ENCODE data around the gene HOXA4. TPM values are rescaled to one million over a fixed set of nuclear protein-coding genes. Genes with fewer than 3 reads are reported as not detected.
A peak's percentile ranks its signal among the peaks of the same experiment; 100 is the strongest.

The HOXA4 gene
- total RNA-seq, 2 experiments from 2014 or later = not detected

DNA sequence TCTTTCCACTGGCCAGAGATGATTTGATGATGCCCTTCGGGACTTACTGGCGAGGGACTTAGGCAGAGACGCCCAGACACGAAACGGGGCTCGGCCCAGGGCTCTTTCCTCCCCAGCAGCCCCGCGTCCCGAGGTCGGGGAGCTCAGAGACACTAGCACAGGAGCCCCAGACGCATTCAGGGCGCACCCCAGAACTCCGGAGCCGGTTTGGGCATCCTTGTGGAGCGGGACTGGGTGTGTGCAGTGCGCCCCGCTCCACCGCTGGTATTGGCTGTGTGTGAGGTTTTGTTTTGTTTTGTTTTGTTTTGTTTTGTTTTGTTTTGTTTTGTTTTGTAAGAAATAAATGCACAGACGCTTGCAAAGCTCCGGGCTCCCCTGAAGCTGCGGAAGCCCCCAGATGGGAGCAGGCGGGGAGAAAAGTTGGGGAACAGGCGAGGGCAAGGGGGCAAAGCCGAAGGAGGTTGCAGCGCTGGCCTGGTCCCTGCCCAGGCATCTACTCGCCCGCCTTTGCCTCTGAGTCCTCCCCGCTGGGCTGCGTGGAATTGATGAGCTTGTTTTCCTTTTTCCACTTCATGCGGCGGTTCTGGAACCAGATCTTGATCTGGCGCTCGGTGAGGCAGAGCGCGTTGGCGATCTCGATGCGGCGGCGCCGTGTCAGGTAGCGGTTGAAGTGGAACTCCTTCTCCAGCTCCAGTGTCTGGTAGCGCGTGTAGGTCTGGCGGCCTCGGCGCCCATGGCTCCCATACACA, 14.8 kb upstream of the HOXA4 start:
- intact Hi-C loops (cut with DNase I, micrococcal nuclease) = no loop called here
- peaks cover 47 to 80% of the 10 kb centered on the region in 2 experiments for H3K27me3 ChIP-seq (ENCODE audit: control insufficient read depth in 1 of 2, insufficient read depth in 2 of 2, low read length in 2 of 2)
- H3K27me3 Mint-ChIP-seq = peaks cover 81% of the 10 kb centered on the region

DNA sequence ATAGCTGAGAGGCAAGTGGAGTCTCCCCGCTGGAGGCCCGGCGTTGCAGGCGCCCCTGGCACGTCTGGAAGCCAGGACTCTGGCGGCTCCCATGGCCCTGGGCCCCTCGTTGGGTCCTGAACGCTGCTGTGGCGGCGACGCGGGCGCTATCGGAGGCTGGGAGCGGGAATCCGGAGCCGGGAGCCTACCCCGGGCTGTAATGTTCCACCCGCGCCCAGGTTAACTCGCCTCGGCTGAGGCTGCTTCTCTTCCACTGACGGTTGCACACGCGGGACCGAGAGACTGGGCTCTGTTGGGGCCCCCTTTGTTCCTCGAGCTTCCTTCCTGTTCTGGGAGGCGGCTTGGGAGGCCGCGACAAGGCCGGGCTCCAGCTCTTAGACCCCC, 14.2 kb upstream of the HOXA4 start:
- Mint-ChIP-seq H3K9me3 (no peaks in the 10 kb centered on the region), H3K36me3 (ENCODE audit: low read depth) (no peaks in the 10 kb centered on the region), H3K4me1 (ENCODE audit: low read depth) (peaks cover 8% of the 10 kb centered on the region), H3K27me3 (peaks cover 78% of the 10 kb centered on the region), H3K27ac (no peak overlapping the region), H3K4me3 (no peak overlapping the region)
- H3K4me3 ChIP-seq (ENCODE audit: low read length) = no peak overlapping the region
- peaks cover 13% of the 10 kb centered on the region for H3K4me1 ChIP-seq (ENCODE audit: insufficient read depth, low read length)
- H3K9me3 ChIP-seq (ENCODE audit: control insufficient read depth in 1 of 2, insufficient read depth in 1 of 2, low read length in 2 of 2) = peaks cover 0 to 44% of the 10 kb centered on the region in 2 experiments
- H3K27me3 ChIP-seq (ENCODE audit: control insufficient read depth in 1 of 2, insufficient read depth in 2 of 2, low read length in 2 of 2) = peaks cover 42 to 75% of the 10 kb centered on the region in 2 experiments
- no peak overlapping the region for H3K27ac ChIP-seq (ENCODE audit: low read depth in 1 of 2, low read length in 2 of 2)
- TF ChIP-seq, protein P1, sequence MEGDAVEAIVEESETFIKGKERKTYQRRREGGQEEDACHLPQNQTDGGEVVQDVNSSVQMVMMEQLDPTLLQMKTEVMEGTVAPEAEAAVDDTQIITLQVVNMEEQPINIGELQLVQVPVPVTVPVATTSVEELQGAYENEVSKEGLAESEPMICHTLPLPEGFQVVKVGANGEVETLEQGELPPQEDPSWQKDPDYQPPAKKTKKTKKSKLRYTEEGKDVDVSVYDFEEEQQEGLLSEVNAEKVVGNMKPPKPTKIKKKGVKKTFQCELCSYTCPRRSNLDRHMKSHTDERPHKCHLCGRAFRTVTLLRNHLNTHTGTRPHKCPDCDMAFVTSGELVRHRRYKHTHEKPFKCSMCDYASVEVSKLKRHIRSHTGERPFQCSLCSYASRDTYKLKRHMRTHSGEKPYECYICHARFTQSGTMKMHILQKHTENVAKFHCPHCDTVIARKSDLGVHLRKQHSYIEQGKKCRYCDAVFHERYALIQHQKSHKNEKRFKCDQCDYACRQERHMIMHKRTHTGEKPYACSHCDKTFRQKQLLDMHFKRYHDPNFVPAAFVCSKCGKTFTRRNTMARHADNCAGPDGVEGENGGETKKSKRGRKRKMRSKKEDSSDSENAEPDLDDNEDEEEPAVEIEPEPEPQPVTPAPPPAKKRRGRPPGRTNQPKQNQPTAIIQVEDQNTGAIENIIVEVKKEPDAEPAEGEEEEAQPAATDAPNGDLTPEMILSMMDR (IDR thresholded peaks at IDR 0.05) = no peak
- POLR2A ChIA-PET = no interaction called here
- no peaks in the 10 kb centered on the region for H3K36me3 ChIP-seq (ENCODE audit: insufficient read depth, low read length)
- intact Hi-C loops (cut with DNase I, micrococcal nuclease) = no loop called here
- CTCF ChIA-PET = no interaction called here
- DNase-seq = peak in 1 of 14 experiments; percentile 25
- ATAC-seq (ENCODE audit: poor library complexity) = no peak

More for the DNA sequence above, 14.8 kb upstream of the HOXA4 start:
- H3K9me3 Mint-ChIP-seq = no peaks in the 10 kb centered on the region
- ATAC-seq (ENCODE audit: poor library complexity) (no peak), DNase-seq (no peak)
- no peak overlapping the region for H3K27ac Mint-ChIP-seq
- H3K4me3 Mint-ChIP-seq = no peak overlapping the region
- TF ChIP-seq, protein P1 (IDR thresholded peaks at IDR 0.05) = no peak
- CTCF ChIA-PET = interaction anchor here (1.6 kb wide), 1 partner anchor 15 kb away, joined by 5 read pairs; no protein-coding TSS in a partner anchor
- peaks cover 10% of the 10 kb centered on the region for H3K4me1 Mint-ChIP-seq (ENCODE audit: low read depth)
- Histone ChIP-seq H3K27ac (ENCODE audit: low read depth in 1 of 2, low read length in 2 of 2) (no peak overlapping the region), H3K4me1 (ENCODE audit: insufficient read depth, low read length) (peaks cover 16% of the 10 kb centered on the region), H3K36me3 (ENCODE audit: insufficient read depth, low read length) (no peaks in the 10 kb centered on the region), H3K4me3 (ENCODE audit: low read length) (no peak overlapping the region), H3K9me3 (ENCODE audit: control insufficient read depth in 1 of 2, insufficient read depth in 1 of 2, low read length in 2 of 2) (peaks cover 0 to 47% of the 10 kb centered on the region in 2 experiments)
- POLR2A ChIA-PET = no interaction called here
- no peaks in the 10 kb centered on the region for H3K36me3 Mint-ChIP-seq (ENCODE audit: low read depth)

DNA sequence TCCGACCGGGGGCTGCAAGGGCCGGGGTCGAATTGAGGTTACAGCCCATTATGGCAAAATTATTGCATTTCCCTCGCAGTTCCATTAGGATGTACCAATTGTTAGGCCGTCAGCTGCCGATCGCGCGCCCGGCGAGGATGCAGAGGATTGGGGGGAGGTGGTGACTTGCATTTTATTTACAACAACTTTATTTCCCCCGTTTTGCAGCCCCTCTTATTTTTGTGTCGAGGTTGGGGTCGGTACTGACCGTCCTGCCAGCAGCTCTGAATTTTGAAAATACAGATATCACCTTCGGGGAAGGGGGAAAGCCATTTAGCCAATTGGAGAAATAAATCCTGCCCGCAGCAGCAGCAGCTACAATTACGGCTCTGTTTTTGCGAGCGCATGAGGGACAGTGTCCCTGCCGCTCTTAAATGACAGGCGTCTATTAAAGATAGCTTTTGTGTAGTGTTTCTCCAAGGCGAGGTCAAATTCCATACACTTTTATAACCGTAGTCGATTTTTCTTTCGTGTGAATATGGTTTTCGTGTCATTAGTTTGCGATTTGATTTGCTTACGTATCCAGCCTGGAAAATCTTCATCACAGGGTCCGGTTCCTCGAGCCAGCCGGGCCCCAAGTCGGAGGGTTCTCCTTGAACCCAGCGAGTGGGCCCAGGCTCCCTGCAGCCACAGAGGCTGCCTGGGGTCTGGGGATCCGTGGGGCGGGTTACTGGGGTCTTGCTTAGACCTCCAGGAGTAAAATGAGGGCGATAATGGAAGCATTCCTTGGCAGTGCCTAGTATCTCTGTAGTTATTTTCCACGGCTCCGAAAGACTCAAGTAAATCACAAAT, 13.6 kb upstream of the HOXA4 start:
- H3K27me3 ChIP-seq (ENCODE audit: control insufficient read depth in 1 of 2, insufficient read depth in 2 of 2, low read length in 2 of 2) = peaks cover 38 to 69% of the 10 kb centered on the region in 2 experiments
- Mint-ChIP-seq H3K4me3 (no peak overlapping the region), H3K27me3 (peaks cover 72% of the 10 kb centered on the region), H3K4me1 (ENCODE audit: low read depth) (peaks cover 8% of the 10 kb centered on the region), H3K36me3 (ENCODE audit: low read depth) (no peaks in the 10 kb centered on the region), H3K27ac (no peak overlapping the region), H3K9me3 (no peaks in the 10 kb centered on the region)
- H3K4me1 ChIP-seq (ENCODE audit: insufficient read depth, low read length) = peaks cover 13% of the 10 kb centered on the region
- POLR2A ChIA-PET = no interaction called here
- ATAC-seq (ENCODE audit: poor library complexity) (no peak), DNase-seq (no peak)
- no peaks in the 10 kb centered on the region for H3K36me3 ChIP-seq (ENCODE audit: insufficient read depth, low read length)
- intact Hi-C loops (cut with DNase I, micrococcal nuclease) = no loop called here
- H3K4me3 ChIP-seq (ENCODE audit: low read length) = no peak overlapping the region
- H3K9me3 ChIP-seq (ENCODE audit: control insufficient read depth in 1 of 2, insufficient read depth in 1 of 2, low read length in 2 of 2) = peaks cover 0 to 44% of the 10 kb centered on the region in 2 experiments
- H3K27ac ChIP-seq (ENCODE audit: low read depth in 1 of 2, low read length in 2 of 2) = no peak overlapping the region
- CTCF ChIA-PET = interaction anchor here (0.7 kb wide), 1 partner anchor 54 kb away, joined by 3 read pairs; no protein-coding TSS in a partner anchor
- TF ChIP-seq, protein P1 (IDR thresholded peaks at IDR 0.05) = no peak

All from CD4-positive, alpha-beta T cell (primary cell).